Liver (tissue), 9 donors: Measurements from ENCODE around the gene GIPR. TPM values are rescaled to one million over a fixed set of nuclear protein-coding genes. Genes with fewer than 3 reads are reported as not detected.

Source experiments
- DNase-seq: peaks from one replicate; pipeline ENCODE4 v3.0.0-alpha.2; 2017; ENCODE audit warnings: low spot score
- H3K27ac ChIP-seq, 2 donors: one replicate each; pipeline ENCODE4 v1.7.0; 2013; ENCODE audit warnings: inconsistent platforms in 2 of 2, low read length in 2 of 2, control low read depth in 1 of 2, low read depth in 1 of 2, mild to moderate bottlenecking in 1 of 2
- H3K27me3 ChIP-seq, 4 donors: one replicate each; pipeline versions ENCODE4 v1.6.1 to v1.7.0; 2013; ENCODE audit warnings: low read length in 3 of 4, inconsistent platforms in 1 of 4, mild to moderate bottlenecking in 1 of 4, moderate library complexity in 1 of 4; ENCODE audit not compliant: control insufficient read depth in 4 of 4, insufficient read depth in 4 of 4
- H3K36me3 ChIP-seq, 4 donors: one replicate each; pipeline versions ENCODE4 v1.6.1 to v1.7.0; 2013; ENCODE audit warnings: low read length in 3 of 4, mild to moderate bottlenecking in 3 of 4, low read depth in 1 of 4, moderate library complexity in 1 of 4; ENCODE audit not compliant: control insufficient read depth in 4 of 4, insufficient read depth in 3 of 4
- H3K4me1 ChIP-seq, 4 donors: one replicate each; pipeline versions ENCODE4 v1.6.1 to v1.7.0; 2013; ENCODE audit warnings: low read length in 3 of 4, mild to moderate bottlenecking in 3 of 4, moderate library complexity in 1 of 4; ENCODE audit not compliant: control insufficient read depth in 4 of 4, insufficient read depth in 4 of 4
- H3K4me3 ChIP-seq, 3 donors: one replicate each; pipeline versions ENCODE4 v1.6.1 to v1.7.0; 2013; ENCODE audit warnings: low read length in 3 of 3, control low read depth in 1 of 3, low read depth in 1 of 3, mild to moderate bottlenecking in 1 of 3
- H3K9ac ChIP-seq, 2 donors: one replicate each; pipeline ENCODE4 v1.7.0; 2013; ENCODE audit warnings: low read length in 2 of 2, mild to moderate bottlenecking in 2 of 2, moderate library complexity in 2 of 2, control low read depth in 1 of 2, low read depth in 1 of 2
- H3K9me3 ChIP-seq, 4 donors: one replicate each; pipeline versions ENCODE4 v1.6.1 to v1.7.0; 2013; ENCODE audit warnings: low read length in 3 of 4; ENCODE audit not compliant: control insufficient read depth in 4 of 4
- ATF3 ChIP-seq: IDR thresholded peaks from 2 replicates; pipeline ENCODE4 v1.6.1; 2016; ENCODE audit warnings: antibody characterized with exemption
- EGR1 ChIP-seq, 2 donors: IDR thresholded peaks; 2 replicates each; pipeline ENCODE4 v1.6.1; 2016 to 2018; ENCODE audit warnings: antibody characterized with exemption in 2 of 2, low read depth in 2 of 2
- FOXA1 ChIP-seq: IDR thresholded peaks from 2 replicates; pipeline ENCODE4 v1.6.1; 2016; ENCODE audit warnings: antibody characterized with exemption
- FOXA2 ChIP-seq: IDR thresholded peaks from 2 replicates; pipeline ENCODE4 v1.6.1; 2016; ENCODE audit warnings: antibody characterized with exemption
- GABPA ChIP-seq, 2 donors: IDR thresholded peaks in 1 of 2; conservative IDR thresholded peaks in 1 of 2; 2 replicates each; pipeline ENCODE4 v1.6.1; 2016; ENCODE audit warnings: antibody characterized with exemption in 2 of 2, mild to moderate bottlenecking in 1 of 2, moderate library complexity in 1 of 2
- HNF4A ChIP-seq, 2 donors: conservative IDR thresholded peaks; 2 replicates each; pipeline ENCODE4 v1.6.1; 2016; ENCODE audit warnings: antibody characterized with exemption in 2 of 2, mild to moderate bottlenecking in 2 of 2
- HNF4G ChIP-seq: IDR thresholded peaks from 2 replicates; pipeline ENCODE4 v1.6.1; 2016; ENCODE audit warnings: antibody characterized with exemption
- JUND ChIP-seq, 2 donors: IDR thresholded peaks; 2 replicates each; pipeline ENCODE4 v1.6.1; 2016; ENCODE audit warnings: antibody characterized with exemption in 2 of 2
- MAX ChIP-seq: IDR thresholded peaks from 2 replicates; pipeline ENCODE4 v1.6.1; 2016; ENCODE audit warnings: antibody characterized with exemption
- NR2F2 ChIP-seq: IDR thresholded peaks from 2 replicates; pipeline ENCODE4 v1.6.1; 2016; ENCODE audit warnings: antibody characterized with exemption
- RAD21 ChIP-seq, 2 donors: IDR thresholded peaks; 2 replicates each; pipeline ENCODE4 v1.6.1; 2016; ENCODE audit warnings: antibody characterized with exemption in 2 of 2, mild to moderate bottlenecking in 2 of 2
- RXRA ChIP-seq, 2 donors: IDR thresholded peaks; 2 replicates each; pipeline ENCODE4 v1.6.1; 2017 to 2018; ENCODE audit warnings: antibody characterized with exemption in 2 of 2, mild to moderate bottlenecking in 1 of 2
- SP1 ChIP-seq: IDR thresholded peaks from 2 replicates; pipeline ENCODE4 v1.6.1; 2018; ENCODE audit warnings: antibody characterized with exemption, mild to moderate bottlenecking
- TAF1 ChIP-seq: conservative IDR thresholded peaks from 2 replicates; pipeline ENCODE4 v1.6.1; 2016; ENCODE audit warnings: antibody characterized with exemption, mild to moderate bottlenecking
- YY1 ChIP-seq: IDR thresholded peaks from 2 replicates; pipeline ENCODE4 v1.6.1; 2016; ENCODE audit warnings: antibody characterized with exemption, mild to moderate bottlenecking
- ZBTB33 ChIP-seq: IDR thresholded peaks from 2 replicates; pipeline ENCODE4 v1.6.1; 2016; ENCODE audit warnings: antibody characterized with exemption
- WGBS: extraction: QIAGEN DNeasy Blood & Tissue Kit; methylation state at CpG from one replicate; pipeline ENCODE4 v1.1.7; 2013; 5-methylcytosine and 5-hydroxymethylcytosine counted together
- polyA plus RNA-seq, 2 donors: library from polyadenylated mRNA; stranded (reverse) in 1 of 2; unstranded in 1 of 2; fragments of 200-250 nt in 1 of 2; fragments of >200 nt in 1 of 2; fragmentation: Nextera tagmentation in 1 of 2; extraction: Ambion mirVana in 1 of 2; gene quantifications; one replicate each; pipeline versions ENCODE4 v1.2.1 to v1.2.3, GENCODE V29; 2013 to 2015
- total RNA-seq, 2 donors: library from RNA; depleted of rRNA; stranded (reverse); fragments of >200 nt; gene quantifications; one replicate each; pipeline ENCODE4 v1.2.3, GENCODE V29; 2014
- TF ChIP-seq, protein P1 (sequence below): fragments of 150-350 bp; IDR thresholded peaks from 2 replicates; pipeline ENCODE4 v1.5.1; 2017; ENCODE audit warnings: improper control_type of control experiment, low read depth, low read length; ENCODE audit not compliant: missing input control
- TF ChIP-seq, protein P2 (sequence below): IDR thresholded peaks from 2 replicates; pipeline ENCODE4 v1.6.1; 2016; ENCODE audit warnings: antibody characterized with exemption, mild to moderate bottlenecking
- donor health status: healthy.
- donor health status: healthy.
- donor health status: healthy.
- donor health status: healthy.
- donor health status: healthy.

The GIPR gene
- total and polyA plus RNA-seq, 4 donors: 0.05 to 0.50 (median 0.07) TPM

DNA sequence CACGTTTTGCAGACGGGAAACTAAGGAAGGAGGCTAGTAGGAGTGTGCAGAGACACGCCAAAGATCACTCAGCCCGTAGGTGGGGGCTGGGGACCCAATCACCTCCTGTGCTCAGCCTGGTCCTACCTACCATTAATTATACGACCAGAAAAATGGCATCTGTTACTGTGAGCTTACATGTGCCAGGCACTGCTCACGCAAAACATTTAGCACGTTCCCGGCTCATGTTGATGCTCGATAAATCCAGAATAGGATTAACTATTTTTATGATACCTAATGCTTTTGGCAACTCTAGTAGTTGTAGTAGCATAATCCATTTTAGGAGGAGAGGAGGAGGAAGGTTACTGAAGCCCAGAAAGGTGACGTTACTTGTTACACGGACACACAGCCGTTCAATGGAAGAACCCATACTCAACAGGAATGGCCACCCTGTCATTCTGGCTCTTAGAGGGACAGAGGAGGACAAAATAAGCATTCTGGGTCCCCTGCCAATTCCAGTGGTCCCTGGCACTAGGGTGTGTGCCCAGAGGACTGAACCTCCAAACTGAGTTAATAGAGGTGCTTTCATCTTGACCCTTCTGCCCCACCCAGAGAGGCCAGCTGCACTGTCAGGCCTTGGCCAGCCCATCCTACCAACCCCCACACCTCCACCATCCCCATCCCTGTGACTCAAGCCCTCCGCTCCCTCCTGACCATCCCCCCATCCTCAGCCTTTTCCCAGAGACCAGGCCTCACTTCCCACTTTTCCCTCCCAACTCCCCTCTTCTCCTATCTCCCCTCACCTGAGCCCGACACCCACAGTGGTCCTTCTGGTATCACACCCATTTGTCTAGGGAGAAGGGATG is 23.9 kb upstream of the GIPR start:
- Histone ChIP-seq H3K27me3 (no peaks in the 10 kb centered on the region), H3K9ac (no peak overlapping the region), H3K4me3 (no peak overlapping the region), H3K9me3 (no peaks in the 10 kb centered on the region), H3K27ac (no peak overlapping the region), H3K36me3 (no peaks in the 10 kb centered on the region), H3K4me1 (peaks cover 8 to 39% (median 25%) of the 10 kb centered on the region in 4 donors)
- TF ChIP-seq SP1 (no peak), FOXA1 (no peak), EGR1 (IDR thresholded peaks at IDR 0.05; ENCODE audit: low read depth in 2 of 2) (no peak)
- TF ChIP-seq, protein P1, sequence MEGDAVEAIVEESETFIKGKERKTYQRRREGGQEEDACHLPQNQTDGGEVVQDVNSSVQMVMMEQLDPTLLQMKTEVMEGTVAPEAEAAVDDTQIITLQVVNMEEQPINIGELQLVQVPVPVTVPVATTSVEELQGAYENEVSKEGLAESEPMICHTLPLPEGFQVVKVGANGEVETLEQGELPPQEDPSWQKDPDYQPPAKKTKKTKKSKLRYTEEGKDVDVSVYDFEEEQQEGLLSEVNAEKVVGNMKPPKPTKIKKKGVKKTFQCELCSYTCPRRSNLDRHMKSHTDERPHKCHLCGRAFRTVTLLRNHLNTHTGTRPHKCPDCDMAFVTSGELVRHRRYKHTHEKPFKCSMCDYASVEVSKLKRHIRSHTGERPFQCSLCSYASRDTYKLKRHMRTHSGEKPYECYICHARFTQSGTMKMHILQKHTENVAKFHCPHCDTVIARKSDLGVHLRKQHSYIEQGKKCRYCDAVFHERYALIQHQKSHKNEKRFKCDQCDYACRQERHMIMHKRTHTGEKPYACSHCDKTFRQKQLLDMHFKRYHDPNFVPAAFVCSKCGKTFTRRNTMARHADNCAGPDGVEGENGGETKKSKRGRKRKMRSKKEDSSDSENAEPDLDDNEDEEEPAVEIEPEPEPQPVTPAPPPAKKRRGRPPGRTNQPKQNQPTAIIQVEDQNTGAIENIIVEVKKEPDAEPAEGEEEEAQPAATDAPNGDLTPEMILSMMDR: no peak
- WGBS: 54% methylated on average over 14 of the region's 14 CpGs
- no peak for DNase-seq

- Histone ChIP-seq H3K36me3 (no peaks in the 10 kb centered on the region), H3K27me3 (no peaks in the 10 kb centered on the region), H3K9me3 (no peaks in the 10 kb centered on the region), H3K4me1 (peaks cover 5 to 33% (median 19%) of the 10 kb centered on the region in 4 donors), H3K27ac (no peak overlapping the region), H3K4me3 (peak overlapping the region in 1 of 3 donors; percentile 36), H3K9ac (no peak overlapping the region)
- 15% methylated on average over 35 of the region's 35 CpGs for WGBS
- TF ChIP-seq, protein P1: no peak
- TF ChIP-seq ATF3 (no peak), FOXA2 (no peak), HNF4A (conservative IDR thresholded peaks at IDR 0.05) (no peak), JUND (IDR thresholded peaks at IDR 0.05) (no peak), TAF1 (no peak), RXRA (IDR thresholded peaks at IDR 0.05) (no peak), RAD21 (IDR thresholded peaks at IDR 0.05) (no peak), EGR1 (IDR thresholded peaks at IDR 0.05; ENCODE audit: low read depth in 2 of 2) (no peak), NR2F2 (no peak), SP1 (no peak), YY1 (no peak), ZBTB33 (no peak), FOXA1 (no peak), MAX (no peak), HNF4G (no peak), GABPA (IDR thresholded peaks at IDR 0.05 in 1 of 2, conservative IDR thresholded peaks at IDR 0.05 in 1 of 2) (no peak)
- TF ChIP-seq, protein P2, sequence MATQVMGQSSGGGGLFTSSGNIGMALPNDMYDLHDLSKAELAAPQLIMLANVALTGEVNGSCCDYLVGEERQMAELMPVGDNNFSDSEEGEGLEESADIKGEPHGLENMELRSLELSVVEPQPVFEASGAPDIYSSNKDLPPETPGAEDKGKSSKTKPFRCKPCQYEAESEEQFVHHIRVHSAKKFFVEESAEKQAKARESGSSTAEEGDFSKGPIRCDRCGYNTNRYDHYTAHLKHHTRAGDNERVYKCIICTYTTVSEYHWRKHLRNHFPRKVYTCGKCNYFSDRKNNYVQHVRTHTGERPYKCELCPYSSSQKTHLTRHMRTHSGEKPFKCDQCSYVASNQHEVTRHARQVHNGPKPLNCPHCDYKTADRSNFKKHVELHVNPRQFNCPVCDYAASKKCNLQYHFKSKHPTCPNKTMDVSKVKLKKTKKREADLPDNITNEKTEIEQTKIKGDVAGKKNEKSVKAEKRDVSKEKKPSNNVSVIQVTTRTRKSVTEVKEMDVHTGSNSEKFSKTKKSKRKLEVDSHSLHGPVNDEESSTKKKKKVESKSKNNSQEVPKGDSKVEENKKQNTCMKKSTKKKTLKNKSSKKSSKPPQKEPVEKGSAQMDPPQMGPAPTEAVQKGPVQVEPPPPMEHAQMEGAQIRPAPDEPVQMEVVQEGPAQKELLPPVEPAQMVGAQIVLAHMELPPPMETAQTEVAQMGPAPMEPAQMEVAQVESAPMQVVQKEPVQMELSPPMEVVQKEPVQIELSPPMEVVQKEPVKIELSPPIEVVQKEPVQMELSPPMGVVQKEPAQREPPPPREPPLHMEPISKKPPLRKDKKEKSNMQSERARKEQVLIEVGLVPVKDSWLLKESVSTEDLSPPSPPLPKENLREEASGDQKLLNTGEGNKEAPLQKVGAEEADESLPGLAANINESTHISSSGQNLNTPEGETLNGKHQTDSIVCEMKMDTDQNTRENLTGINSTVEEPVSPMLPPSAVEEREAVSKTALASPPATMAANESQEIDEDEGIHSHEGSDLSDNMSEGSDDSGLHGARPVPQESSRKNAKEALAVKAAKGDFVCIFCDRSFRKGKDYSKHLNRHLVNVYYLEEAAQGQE: no peak
- DNase-seq: no peak
Measured at GRCh38 chr19:45645068-45645630, 22.9 kb upstream of the GIPR start.
